Stimulated activated naive CD8-positive, alpha-beta T cell treated with anti-CD3 and anti-CD28 coated beads, Interleukin-15, Interleukin-2, amounts not matched to agents 100 U/mL and 50 U/mL, for 24 hours (primary cell): ENCODE results near the gene SNAP25.

Experiments
- ATAC-seq: fragments of 150-1000 bp; cut with Tn5 transposase; one replicate; pipeline ENCODE4 v1.10.0; 2021
- DNase-seq: peaks from one replicate; pipeline ENCODE4 v3.0.0; 2021

SNAP25 gene

DNA sequence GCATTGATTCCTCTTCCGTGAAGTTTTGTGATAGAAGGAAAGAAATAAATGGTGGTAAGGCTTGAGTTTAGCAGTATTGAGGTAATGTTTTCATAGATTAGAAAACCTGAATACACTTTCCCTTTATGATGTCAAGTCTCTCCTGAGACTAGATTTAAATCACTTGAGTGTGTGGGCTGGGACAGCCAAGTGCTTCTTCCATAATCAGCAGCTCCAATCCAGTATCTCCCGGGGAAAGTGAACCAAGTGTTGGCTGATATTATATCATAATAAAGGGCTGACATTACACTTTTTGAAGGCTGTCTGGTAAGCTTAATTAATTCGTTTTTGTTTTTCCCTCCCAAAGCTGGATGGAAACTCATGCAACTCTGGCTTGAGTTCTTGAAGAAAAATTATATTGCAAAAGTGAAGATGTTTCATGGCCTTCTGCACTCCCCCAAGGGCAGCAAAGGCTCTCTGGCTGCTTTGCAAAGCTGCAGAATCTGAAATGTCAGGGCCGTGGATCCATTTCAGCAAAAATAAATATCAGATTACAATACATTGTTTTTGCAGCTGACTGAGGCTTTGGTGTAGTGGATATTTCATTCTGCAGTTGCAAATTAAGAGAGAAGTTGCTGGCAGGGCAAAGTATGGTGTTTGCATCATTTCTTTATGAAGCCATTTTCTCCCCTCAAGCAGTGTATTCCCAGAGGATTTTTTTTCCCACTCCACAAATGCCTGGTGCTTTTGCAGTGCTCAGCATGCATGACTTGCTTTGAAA is 114.2 kb downstream of the SNAP25 start:
- ATAC-seq (no peak), DNase-seq (no peak)

DNA sequence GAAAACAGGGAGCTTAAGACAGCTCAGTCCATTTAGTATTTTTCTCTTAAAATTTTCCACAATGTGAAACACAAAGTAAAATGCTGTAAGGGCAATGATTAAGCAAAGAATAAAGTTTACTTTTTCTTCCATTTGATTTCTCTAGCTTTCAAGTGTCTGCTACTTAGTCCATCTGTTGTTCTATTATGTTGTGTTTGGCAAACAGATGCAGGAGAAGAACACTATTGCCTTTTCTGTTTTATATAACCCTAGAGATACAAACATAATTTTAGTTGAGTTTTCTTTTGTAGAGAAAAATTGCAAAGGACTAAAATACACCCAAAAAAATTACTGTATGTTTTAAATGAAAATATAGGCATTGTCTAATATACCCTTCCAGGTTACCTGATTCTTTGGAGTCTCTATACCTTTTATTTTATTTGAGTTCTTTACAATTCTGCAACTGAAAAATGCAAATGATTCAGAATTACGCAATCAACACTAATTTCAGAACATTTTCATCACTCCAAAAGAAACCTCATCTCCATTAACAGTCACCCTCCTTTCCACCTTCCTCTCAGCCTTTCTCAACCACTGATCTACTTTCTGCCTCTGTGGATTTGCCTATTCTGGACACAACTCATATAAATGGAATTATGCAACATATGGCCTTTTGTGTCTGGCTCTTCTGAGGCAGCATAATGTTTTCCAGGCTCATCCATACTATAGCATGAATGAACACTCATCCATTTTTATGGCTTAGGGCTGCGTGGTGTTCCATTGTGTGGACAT is 118.5 kb downstream of the SNAP25 start:
- ATAC-seq (no peak), DNase-seq (no peak)

DNA sequence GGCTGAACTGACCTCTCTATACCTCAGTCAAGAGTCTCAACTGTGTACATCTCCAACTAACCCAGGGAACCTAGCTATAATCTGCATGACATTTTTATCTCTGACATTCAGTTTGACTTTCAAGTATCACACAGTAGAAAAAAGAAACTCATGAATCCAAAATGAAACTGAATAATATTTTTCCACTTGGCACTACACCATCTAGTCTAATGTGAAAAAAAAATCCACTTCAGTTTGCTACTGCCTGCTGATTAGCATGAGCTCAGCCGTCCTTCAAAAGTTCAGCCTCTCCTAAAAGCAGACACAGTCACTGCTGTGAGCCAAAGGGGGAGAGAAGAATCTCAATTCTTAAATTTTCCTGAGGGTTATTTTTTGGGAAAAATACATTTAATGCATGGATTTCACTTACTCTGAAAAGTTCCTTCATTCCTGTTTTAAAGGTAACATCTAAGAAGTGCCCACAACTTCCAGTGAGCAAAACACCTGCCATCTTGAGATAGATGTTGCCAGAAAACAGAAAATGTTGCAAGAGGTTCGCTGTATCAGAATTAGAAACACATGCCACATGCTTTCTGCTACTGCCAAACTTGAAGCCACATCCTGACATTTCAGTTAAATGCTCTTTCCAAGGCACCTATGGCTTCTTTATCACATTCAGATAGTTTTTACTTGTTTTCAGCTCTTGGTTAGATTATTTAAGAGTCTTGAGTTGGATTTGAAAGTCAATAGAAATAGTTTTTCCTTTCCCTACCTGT is 120.0 kb downstream of the SNAP25 start:
- ATAC-seq (no peak), DNase-seq (no peak)

DNA sequence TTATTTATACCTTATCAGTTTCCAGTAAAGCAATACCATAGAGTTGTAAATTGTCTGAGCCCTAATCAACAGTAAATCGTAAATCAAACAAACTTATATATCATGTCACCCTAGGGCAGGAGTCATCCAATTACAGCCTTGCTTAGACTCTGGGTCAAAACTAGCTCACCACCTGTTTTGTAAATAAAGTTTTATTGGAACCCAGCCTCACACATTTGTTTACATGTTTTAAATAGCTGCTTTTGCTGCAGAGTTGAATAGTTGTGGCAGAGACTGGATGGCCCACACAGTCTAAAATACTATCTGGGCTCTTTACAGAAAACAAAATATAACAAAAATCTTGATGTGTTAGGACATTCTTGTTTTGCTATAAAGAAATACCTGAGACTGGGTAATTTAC is 121.0 kb downstream of the SNAP25 start:
- DNase-seq = no peak
- ATAC-seq = no peak

DNA sequence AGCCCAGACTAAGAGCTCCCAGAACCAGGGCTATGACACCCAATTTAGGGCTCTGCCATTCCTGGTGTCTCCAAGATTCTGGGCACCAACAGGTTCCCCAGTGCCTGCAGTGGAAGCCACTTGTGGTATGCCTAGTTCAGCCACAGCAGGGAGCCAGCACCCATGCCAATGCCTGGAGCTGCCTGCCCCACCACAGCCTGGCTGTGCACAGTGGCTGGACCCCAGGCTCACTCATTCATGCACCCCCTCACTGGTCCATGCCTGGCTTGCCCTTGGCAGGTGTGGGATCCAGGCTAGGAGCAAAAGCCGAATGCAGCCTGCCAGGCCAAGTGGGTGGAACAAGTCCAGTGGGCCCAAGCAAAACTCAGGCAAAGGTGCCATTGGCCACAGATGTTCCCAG is 123.5 kb downstream of the SNAP25 start:
- no peak for ATAC-seq
- DNase-seq = no peak

DNA sequence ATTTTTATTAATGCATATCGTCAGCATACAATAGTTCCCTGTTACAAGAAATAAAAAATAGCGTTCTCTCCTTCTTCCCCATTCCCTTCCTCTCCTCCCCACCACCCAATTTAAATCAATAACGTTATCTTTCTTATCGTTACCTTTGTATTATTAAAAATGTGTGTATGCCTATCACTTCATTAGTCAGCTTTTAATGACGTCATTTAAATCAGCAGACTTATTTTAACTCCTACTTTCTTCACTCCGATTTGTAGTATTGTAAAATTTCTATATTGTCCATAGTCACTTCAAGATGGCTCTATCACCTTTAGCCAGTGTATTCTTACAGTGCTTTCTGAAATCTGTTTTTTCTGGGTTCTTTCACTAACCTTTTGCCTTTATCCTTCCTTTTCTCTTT is 126.3 kb downstream of the SNAP25 start:
- ATAC-seq (no peak), DNase-seq (no peak)

DNA sequence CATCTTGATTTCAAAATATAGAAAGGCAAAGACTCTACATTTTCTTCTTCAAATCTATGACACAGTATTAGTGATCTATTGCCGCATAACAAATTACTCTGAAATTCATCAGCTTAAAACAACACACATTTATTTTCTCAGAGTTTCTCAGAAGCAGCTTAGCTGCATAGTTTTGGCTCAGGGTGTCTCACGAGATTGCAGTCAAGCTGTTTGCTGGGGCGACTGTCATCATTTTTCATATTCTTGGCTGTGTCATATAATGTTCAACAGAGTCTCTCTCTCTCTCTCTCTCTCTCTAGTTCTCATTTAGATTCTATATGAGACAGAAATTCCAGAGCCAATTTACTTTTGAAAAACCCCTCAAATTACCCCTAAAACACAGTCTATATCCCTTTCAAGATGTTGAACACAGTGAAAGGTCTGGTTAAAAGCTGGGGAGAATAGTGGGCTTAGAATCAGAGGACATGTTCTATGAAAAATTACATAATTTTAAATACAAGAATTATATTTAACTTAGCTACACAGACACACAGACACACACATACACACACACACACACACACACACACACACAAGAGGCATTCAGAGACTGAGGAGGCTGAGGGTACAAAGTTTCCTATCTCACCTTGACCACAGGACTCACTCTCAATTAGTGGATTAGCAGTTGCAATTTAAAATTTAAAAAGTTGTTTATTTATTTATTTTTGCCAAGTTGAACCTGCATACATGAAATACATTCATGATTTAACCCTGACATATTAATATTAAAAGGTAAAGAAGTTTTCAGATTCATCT is 128.7 kb downstream of the SNAP25 start:
- ATAC-seq = no peak
- no peak for DNase-seq

DNA sequence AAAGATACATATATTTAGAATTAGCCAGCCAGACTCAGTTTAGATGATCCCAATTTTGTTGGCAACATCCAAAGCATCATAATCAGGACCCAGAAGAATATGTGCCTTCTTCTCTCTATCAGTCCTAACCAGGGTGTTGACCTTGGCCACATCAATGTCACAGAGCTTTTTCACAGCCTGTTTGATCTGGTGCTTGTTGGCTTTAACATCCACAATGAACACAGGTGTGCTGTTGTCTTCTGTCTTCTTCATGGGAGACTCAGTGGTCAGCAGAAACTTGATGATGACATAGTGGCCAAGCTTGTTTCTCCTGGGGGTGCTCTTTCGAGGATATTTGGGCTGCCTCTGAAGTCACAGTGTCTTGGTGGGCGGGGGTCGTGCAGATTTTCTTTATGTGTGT is 130.5 kb downstream of the SNAP25 start:
- DNase-seq (no peak), ATAC-seq (no peak)

DNA sequence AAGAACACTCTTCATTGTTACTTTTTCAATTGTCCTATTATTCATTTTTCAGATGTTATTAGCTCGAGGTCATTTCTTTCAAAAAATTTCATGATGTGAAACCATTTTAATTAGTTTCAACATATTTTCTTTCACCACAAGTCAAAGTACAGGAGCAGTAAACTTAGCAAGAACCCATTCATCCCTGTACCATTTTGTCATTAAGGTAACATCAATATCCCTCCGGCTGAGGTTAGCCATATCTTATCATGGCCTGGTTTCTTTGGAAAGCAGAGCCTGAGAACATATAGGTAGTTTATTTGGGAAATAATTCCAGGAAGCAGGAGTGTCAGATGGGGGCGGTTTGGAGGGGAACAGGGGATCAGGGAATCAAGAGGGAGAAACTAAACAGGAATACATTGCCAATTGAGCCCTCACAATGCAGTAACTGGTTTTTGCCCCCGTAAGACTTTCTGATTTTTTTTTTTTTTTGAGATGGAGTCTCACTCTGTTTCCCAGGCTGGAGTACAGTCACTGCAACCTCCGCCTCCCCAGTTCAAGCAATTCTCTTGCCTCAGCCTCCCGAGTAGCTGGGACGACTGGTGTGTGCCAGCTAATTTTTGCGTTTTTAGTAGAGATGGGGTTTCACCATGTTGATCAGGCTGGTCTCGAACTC is 131.7 kb downstream of the SNAP25 start:
- DNase-seq (no peak), ATAC-seq (no peak)

DNA sequence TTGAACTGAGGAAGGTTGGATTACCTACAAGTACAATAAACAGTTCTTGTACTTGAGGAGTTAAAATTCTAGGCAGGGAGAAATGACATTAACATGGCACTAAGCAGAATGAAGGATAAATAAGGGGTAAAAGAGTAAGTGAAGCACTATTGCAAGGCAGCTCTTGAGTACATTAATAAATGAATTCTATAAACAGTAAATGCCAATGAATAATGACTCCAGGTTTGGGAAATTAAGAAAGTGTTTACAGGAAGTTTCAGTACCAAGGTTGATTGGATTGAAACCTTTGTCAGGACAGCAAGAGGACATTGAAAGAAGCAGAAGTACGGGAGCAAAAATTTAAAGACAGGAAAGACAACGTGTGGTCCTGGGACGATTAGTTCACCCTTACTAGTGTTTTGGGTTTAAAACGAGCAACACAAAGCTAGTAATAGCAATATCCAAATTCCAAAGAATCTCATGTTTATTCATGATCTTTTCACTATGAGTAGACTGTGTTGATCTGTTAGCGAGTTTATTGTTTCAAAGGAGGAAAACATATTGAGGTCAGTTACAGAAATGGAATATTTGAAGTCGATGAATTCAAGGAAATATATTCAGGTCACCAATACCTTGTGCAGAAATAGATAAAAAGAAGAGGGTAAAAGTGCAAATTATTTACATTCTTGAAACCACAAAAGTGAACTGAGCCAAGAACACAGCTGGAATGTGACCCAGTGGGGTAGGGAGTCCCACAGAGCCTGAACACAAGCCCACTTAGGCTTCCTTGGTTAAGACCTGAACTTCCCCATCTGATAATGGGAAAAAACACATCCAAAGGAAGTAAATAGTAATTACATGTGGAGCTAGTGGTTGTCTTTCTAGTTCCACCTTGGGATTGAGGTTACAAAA is 134.5 kb downstream of the SNAP25 start:
- DNase-seq (no peak), ATAC-seq (no peak)

DNA sequence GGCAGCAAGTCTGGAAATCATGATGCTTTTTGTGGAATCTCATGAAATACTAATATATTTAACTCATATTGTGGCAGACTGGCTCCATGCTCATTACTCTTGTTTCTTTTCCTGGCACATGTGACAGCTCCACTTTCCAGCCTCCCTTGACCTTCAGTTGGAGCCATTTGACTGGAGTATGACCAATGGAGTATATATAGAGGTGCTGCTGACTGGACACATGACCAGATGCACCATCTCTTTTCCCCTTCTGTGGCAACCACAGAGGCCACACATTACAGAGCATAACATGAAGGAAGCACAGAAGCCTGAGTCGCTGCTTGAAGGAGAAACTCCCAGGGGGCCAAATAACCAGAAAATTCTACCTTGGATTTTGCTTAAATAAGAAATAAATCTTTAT is 138.0 kb downstream of the SNAP25 start:
- ATAC-seq (no peak), DNase-seq (no peak)
